OCI-M2 (cell line): Measurements from ENCODE around the gene TCERG1.

Source experiments
- DNase-seq: peaks from one replicate; lab custom pipeline; 2025; ENCODE audit not compliant: unreplicated experiment; lab: John Stamatoyannopoulos, UW

TCERG1 gene

GRCh38 chr5:146446861-146447733 is at the start of gene TCERG1:
Gene TCERG1, plus strand, starts transcription at chr5:146447333. Its CDS starts 17 bp downstream, at chr5:146447350.
- DNase-seq = peak; percentile 86

- DNase-seq = no peak
These were observed 48.3 kb upstream of the TCERG1 start for GRCh38 chr5:146398826-146399225.

- no peak for DNase-seq
These were observed 47.7 kb upstream of the TCERG1 start for GRCh38 chr5:146399481-146399880.

GRCh38 chr5:146400201-146400600 is 46.9 kb upstream of the TCERG1 start:
- DNase-seq = no peak

GRCh38 chr5:146401021-146401420 is 46.1 kb upstream of the TCERG1 start:
- no peak for DNase-seq

GRCh38 chr5:146402949-146403348 is 44.2 kb upstream of the TCERG1 start:
- no peak for DNase-seq

GRCh38 chr5:146409054-146409671 is 38.0 kb upstream of the TCERG1 start:
- no peak for DNase-seq

- DNase-seq = no peak
These were observed 36.9 kb upstream of the TCERG1 start for GRCh38 chr5:146410272-146410671.

- no peak for DNase-seq
These were observed 27.4 kb upstream of the TCERG1 start for GRCh38 chr5:146419696-146420095.

GRCh38 chr5:146425023-146425422 is 22.1 kb upstream of the TCERG1 start:
- no peak for DNase-seq

- DNase-seq = no peak
These were observed 20.8 kb upstream of the TCERG1 start for GRCh38 chr5:146426305-146426704.

- DNase-seq = no peak
These were observed 20.1 kb upstream of the TCERG1 start for GRCh38 chr5:146426853-146427618.

GRCh38 chr5:146427619-146427997 is 19.5 kb upstream of the TCERG1 start:
- no peak for DNase-seq

GRCh38 chr5:146428658-146429057 is 18.5 kb upstream of the TCERG1 start:
- DNase-seq = no peak

- DNase-seq = no peak
These were observed 6.8 kb upstream of the TCERG1 start for GRCh38 chr5:146440353-146440752.

- DNase-seq = no peak
These were observed 6.2 kb upstream of the TCERG1 start for GRCh38 chr5:146440870-146441495.

GRCh38 chr5:146441896-146442295 is 5.2 kb upstream of the TCERG1 start:
- DNase-seq = no peak

- no peak for DNase-seq
These were observed 724 bp downstream of the TCERG1 start for GRCh38 chr5:146447734-146448380.

- DNase-seq = no peak
These were observed 1.8 kb downstream of the TCERG1 start for GRCh38 chr5:146448783-146449519.

- no peak for DNase-seq
These were observed 2.9 kb downstream of the TCERG1 start for GRCh38 chr5:146450002-146450401.
